Calu3 (cell line): Measurements from ENCODE around the gene P2RX4. TPM values are rescaled to one million over a fixed set of nuclear protein-coding genes. Genes with fewer than 3 reads are reported as not detected.

ENCODE experiments used
- BruUV-seq: library from RNA; stranded (reverse); fragments of 400-500 nt; replicated peaks from 2 replicates; lab custom pipeline; 2021; lab: Mats Ljungman, UMichigan
- CTCF ChIA-PET: fragments of 300-600 bp; sonication (Branson Sonifier 250); formaldehyde crosslinking; loops from one replicate; lab custom pipeline; 2022; ENCODE audit warnings: antibody characterized with exemption; lab: Charles Lee
- DNase-seq: peaks from one replicate; pipeline ENCODE4 v3.0.0; 2022
- H3K27ac Mint-ChIP-seq: one replicate; pipeline ENCODE4 v1.8.0; 2022; ENCODE audit warnings: mixed read lengths; ENCODE audit not compliant: unreplicated experiment
- H3K27me3 Mint-ChIP-seq: one replicate; pipeline ENCODE4 v1.8.0; 2022; ENCODE audit warnings: mixed read lengths; ENCODE audit not compliant: unreplicated experiment
- H3K36me3 Mint-ChIP-seq: one replicate; pipeline ENCODE4 v1.8.0; 2022; ENCODE audit warnings: mild to moderate bottlenecking, moderate library complexity, mixed read lengths; ENCODE audit not compliant: insufficient read depth, unreplicated experiment
- H3K4me1 Mint-ChIP-seq: one replicate; pipeline ENCODE4 v1.8.0; 2022; ENCODE audit warnings: mild to moderate bottlenecking, low read depth, mixed read lengths; ENCODE audit not compliant: unreplicated experiment
- H3K4me3 Mint-ChIP-seq: one replicate; pipeline ENCODE4 v1.8.0; 2022; ENCODE audit warnings: mild to moderate bottlenecking, low read depth, moderate library complexity, mixed read lengths; ENCODE audit not compliant: unreplicated experiment
- H3K9me3 Mint-ChIP-seq: one replicate; pipeline ENCODE4 v1.8.0; 2022; ENCODE audit warnings: low read depth, mixed read lengths; ENCODE audit not compliant: unreplicated experiment
- intact Hi-C: fragments of 100-400 bp; cut with micrococcal nuclease; formaldehyde crosslinking; loops from one replicate; pipeline ENCODE4 v1.10.0; 2022; ENCODE audit not compliant: unreplicated experiment
- total RNA-seq: library from RNA; stranded (reverse); gene quantifications from 2 replicates; pipeline ENCODE4 v1.2.3, GENCODE V29; 2022
- TF ChIP-seq, protein P1 (sequence below): fragments of 200-600 bp; IDR thresholded peaks from one replicate; pipeline ENCODE4 v1.8.0; 2022; ENCODE audit warnings: antibody characterized with exemption; ENCODE audit not compliant: unreplicated experiment

The P2RX4 gene
- total RNA-seq, 1 experiment from 2014 or later = 38.7 TPM

DNA sequence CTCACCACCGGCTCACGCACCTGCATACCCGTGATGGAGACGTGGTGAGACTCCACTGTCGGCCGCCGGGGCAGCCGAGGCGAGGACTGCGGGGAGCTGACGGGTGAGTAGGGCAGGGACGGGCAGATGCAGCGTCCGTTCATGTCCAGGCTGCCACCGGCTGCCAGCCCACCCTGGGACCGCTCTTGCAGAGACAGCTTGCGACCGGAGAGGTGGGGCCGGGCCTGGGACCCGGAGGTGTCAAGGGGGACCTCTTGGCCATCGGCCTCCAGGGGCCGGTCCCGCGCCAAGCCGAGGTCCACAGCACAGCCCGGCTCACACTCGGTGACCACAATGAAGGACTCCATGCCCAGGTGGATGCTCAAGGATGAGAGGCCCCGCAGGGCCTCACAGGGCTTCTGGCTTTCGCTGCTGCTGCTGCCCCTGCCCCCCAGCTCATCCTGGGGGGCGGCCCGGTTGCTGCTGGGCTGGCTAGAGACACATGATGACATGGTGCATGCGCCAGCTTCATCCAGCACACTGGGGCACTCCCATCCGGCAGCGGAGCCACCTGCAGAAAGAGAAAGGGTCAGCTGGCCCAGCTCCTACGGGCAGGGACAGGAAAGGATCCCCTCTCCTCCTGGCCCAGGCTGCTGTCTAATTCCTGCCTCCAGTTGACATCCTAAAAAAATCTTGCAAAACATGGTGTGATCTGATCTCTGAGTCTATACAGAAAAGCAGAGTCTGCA, 64.3 kb downstream of the P2RX4 start:
- no TSS peak for BruUV-seq
- H3K4me3 Mint-ChIP-seq = no peak overlapping the region

DNA sequence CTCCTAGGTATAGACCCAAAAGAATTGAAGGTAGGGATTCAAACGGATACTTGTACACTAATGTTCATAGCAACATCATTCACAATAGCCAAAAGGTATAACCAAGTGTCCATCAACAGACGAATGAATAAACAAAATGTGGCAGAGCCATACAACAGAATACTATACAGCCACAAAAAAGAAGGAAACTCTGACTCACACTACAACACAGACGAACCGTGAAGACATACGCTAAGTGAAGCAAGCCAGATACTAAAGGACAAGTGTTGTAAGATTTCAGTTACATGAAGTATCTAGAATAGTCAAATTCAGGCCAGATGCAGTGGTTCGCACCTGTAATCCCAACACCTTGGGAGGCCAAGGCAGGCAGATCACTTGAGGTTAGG, 67.4 kb downstream of the P2RX4 start:
- CTCF ChIA-PET = interaction anchor here (0.7 to 0.8 kb wide), 2 partner anchors 13 to 177 kb away, joined by 3 to 10 read pairs; no protein-coding TSS in a partner anchor
- Mint-ChIP-seq H3K36me3 (peaks cover 15% of the 10 kb centered on the region), H3K4me1 (peaks cover 16% of the 10 kb centered on the region), H3K27ac (peak overlapping the region; percentile 68), H3K27me3 (no peaks in the 10 kb centered on the region), H3K9me3 (no peaks in the 10 kb centered on the region), H3K4me3 (no peak overlapping the region)
- TF ChIP-seq, protein P1, sequence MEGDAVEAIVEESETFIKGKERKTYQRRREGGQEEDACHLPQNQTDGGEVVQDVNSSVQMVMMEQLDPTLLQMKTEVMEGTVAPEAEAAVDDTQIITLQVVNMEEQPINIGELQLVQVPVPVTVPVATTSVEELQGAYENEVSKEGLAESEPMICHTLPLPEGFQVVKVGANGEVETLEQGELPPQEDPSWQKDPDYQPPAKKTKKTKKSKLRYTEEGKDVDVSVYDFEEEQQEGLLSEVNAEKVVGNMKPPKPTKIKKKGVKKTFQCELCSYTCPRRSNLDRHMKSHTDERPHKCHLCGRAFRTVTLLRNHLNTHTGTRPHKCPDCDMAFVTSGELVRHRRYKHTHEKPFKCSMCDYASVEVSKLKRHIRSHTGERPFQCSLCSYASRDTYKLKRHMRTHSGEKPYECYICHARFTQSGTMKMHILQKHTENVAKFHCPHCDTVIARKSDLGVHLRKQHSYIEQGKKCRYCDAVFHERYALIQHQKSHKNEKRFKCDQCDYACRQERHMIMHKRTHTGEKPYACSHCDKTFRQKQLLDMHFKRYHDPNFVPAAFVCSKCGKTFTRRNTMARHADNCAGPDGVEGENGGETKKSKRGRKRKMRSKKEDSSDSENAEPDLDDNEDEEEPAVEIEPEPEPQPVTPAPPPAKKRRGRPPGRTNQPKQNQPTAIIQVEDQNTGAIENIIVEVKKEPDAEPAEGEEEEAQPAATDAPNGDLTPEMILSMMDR = no peak
- DNase-seq = no peak
- intact Hi-C loops = no loop called here
- no TSS peak for BruUV-seq

More for the DNA sequence above, 64.3 kb downstream of the P2RX4 start:
- DNase-seq = no peak
- CTCF ChIA-PET = no interaction called here
- H3K36me3 Mint-ChIP-seq = peaks cover 28% of the 10 kb centered on the region
- no peaks in the 10 kb centered on the region for H3K9me3 Mint-ChIP-seq
- H3K4me1 Mint-ChIP-seq = peaks cover 7% of the 10 kb centered on the region
- no peak overlapping the region for H3K27ac Mint-ChIP-seq
- no peaks in the 10 kb centered on the region for H3K27me3 Mint-ChIP-seq
- intact Hi-C loops = no loop called here
- TF ChIP-seq, protein P1 = no peak

DNA sequence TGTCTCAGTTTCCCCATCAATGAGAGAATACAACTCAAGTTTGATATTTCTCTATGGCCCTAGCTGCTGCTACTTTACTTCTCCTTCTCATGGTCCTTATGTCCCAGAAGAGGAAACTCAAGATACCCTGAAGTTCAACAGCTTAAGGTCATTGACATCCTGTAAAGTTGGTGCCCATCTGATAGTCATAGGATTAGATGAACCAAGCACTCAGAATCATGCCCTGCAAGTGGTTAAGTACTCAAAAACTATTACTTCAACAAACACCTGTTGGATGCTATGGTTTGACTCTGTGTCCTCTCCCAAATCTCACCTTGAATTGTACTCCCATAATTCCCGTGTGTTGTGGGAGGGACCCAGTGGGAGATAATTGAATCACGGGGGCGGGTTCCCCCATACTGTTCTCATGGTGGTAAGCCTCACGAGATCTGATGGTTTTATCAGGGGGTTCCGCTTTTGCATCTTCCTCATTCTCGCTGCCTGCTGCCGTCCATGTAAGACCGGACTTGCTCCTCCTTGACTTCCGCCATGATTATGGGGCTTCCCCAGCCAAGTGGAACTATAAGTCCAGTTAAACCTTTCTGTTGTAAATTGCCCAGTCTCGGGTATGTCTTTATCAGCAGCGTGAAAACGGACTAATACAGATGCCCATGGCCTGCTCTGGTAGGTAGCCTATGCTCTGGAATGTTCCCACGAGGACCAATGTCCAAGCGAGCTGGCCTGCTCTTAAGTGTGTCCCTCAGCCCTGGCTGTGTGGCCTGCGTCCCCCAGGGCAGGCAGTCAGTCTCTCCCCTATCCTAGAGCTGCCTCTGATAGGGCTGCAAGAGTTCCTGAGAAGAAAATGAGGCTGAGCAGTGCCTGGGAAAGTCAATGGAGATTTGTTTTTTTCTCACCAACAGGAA, 68.5 kb downstream of the P2RX4 start:
- intact Hi-C loops = no loop called here
- Mint-ChIP-seq H3K36me3 (peaks cover 15% of the 10 kb centered on the region), H3K4me3 (no peak overlapping the region), H3K27ac (no peak overlapping the region), H3K4me1 (peaks cover 16% of the 10 kb centered on the region), H3K9me3 (no peaks in the 10 kb centered on the region), H3K27me3 (no peaks in the 10 kb centered on the region)
- DNase-seq = no peak
- no TSS peak for BruUV-seq
- TF ChIP-seq, protein P1 = no peak
- CTCF ChIA-PET = no interaction called here

DNA sequence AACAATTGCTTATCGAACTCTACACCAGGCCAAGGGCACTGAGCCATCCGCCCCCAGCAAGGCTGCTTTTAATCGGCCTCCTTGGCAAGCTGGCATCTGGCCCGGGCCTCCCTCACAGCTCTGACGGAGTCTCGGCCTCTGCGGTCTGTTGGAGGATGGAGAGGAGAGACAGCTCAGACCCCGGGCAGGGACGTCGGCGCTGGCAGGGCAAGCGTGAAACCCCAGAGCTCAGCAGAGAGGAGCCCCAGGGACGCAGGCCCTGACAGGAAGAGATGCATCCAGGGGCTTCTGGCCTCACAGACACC, 69.1 kb downstream of the P2RX4 start:
- TF ChIP-seq, protein P1 = no peak
- BruUV-seq = no TSS peak
- H3K36me3 Mint-ChIP-seq = peaks cover 10% of the 10 kb centered on the region
- H3K27ac Mint-ChIP-seq = no peak overlapping the region
- intact Hi-C loops = no loop called here
- DNase-seq = peak; percentile 39
- CTCF ChIA-PET = no interaction called here
- no peak overlapping the region for H3K4me3 Mint-ChIP-seq
- peaks cover 16% of the 10 kb centered on the region for H3K4me1 Mint-ChIP-seq
- H3K27me3 Mint-ChIP-seq = no peaks in the 10 kb centered on the region
- no peaks in the 10 kb centered on the region for H3K9me3 Mint-ChIP-seq
